Mucosa of rectum (tissue), 2 donors: ENCODE results near the gene TH.

Experiments
- H3K27ac ChIP-seq, 2 donors: one replicate each; pipeline ENCODE4 v1.7.0; 2013; ENCODE audit warnings: inconsistent platforms in 2 of 2, low read depth in 2 of 2, low read length in 2 of 2
- H3K27me3 ChIP-seq, 2 donors: one replicate each; pipeline ENCODE4 v1.7.0; 2013; ENCODE audit warnings: low read length in 2 of 2; ENCODE audit not compliant: control insufficient read depth in 2 of 2, insufficient read depth in 2 of 2
- H3K36me3 ChIP-seq, 2 donors: one replicate each; pipeline ENCODE4 v1.7.0; 2013; ENCODE audit warnings: low read length in 2 of 2; ENCODE audit not compliant: control insufficient read depth in 2 of 2, insufficient read depth in 2 of 2
- H3K4me1 ChIP-seq, 2 donors: one replicate each; pipeline ENCODE4 v1.7.0; 2013; ENCODE audit warnings: low read length in 2 of 2, mild to moderate bottlenecking in 1 of 2; ENCODE audit not compliant: control insufficient read depth in 2 of 2, insufficient read depth in 2 of 2
- H3K4me3 ChIP-seq, 2 donors: one replicate each; pipeline ENCODE4 v1.7.0; 2013; ENCODE audit warnings: low read length in 2 of 2
- H3K9ac ChIP-seq, 2 donors: one replicate each; pipeline ENCODE4 v1.7.0; 2013; ENCODE audit warnings: low read length in 2 of 2, low read depth in 1 of 2, mild to moderate bottlenecking in 1 of 2
- H3K9me3 ChIP-seq, 2 donors: one replicate each; pipeline ENCODE4 v1.7.0; 2013; ENCODE audit warnings: low read length in 2 of 2; ENCODE audit not compliant: control insufficient read depth in 2 of 2
- donor health status: healthy.
- donor health status: Normal muscosa, but diverticular disease.

The TH gene

GRCh38 chr11:2167141-2168045 is 4.2 kb downstream of the TH start:
- no peaks in the 10 kb centered on the region for H3K27me3 ChIP-seq
- H3K9ac ChIP-seq: no peak overlapping the region
- no peak overlapping the region for H3K4me3 ChIP-seq
- H3K36me3 ChIP-seq: no peaks in the 10 kb centered on the region
- peaks cover 0 to 2% of the 10 kb centered on the region in 2 donors for H3K4me1 ChIP-seq
- H3K9me3 ChIP-seq: no peaks in the 10 kb centered on the region
- H3K27ac ChIP-seq: no peak overlapping the region

- Histone ChIP-seq H3K27me3 (no peaks in the 10 kb centered on the region), H3K27ac (no peak overlapping the region), H3K9ac (no peak overlapping the region), H3K4me1 (peaks cover 0 to 2% of the 10 kb centered on the region in 2 donors), H3K9me3 (no peaks in the 10 kb centered on the region), H3K36me3 (no peaks in the 10 kb centered on the region), H3K4me3 (no peak overlapping the region)
Measured at GRCh38 chr11:2166091-2166851, 5.3 kb downstream of the TH start.

- Histone ChIP-seq H3K9me3 (no peaks in the 10 kb centered on the region), H3K36me3 (no peaks in the 10 kb centered on the region), H3K27me3 (no peaks in the 10 kb centered on the region), H3K4me1 (peaks cover 0 to 2% of the 10 kb centered on the region in 2 donors), H3K27ac (no peak overlapping the region), H3K9ac (no peak overlapping the region), H3K4me3 (no peak overlapping the region)
Measured at GRCh38 chr11:2165571-2165970, 6.0 kb downstream of the TH start.

GRCh38 chr11:2164861-2165555 is 6.6 kb downstream of the TH start:
- H3K9me3 ChIP-seq: no peaks in the 10 kb centered on the region
- peaks cover 0 to 2% of the 10 kb centered on the region in 2 donors for H3K4me1 ChIP-seq
- no peak overlapping the region for H3K9ac ChIP-seq
- H3K27me3 ChIP-seq: no peaks in the 10 kb centered on the region
- H3K36me3 ChIP-seq: no peaks in the 10 kb centered on the region
- no peak overlapping the region for H3K27ac ChIP-seq
- H3K4me3 ChIP-seq: no peak overlapping the region

GRCh38 chr11:2164081-2164480 is 7.5 kb downstream of the TH start:
- Histone ChIP-seq H3K9ac (no peak overlapping the region), H3K36me3 (no peaks in the 10 kb centered on the region), H3K4me1 (peaks cover 0 to 2% of the 10 kb centered on the region in 2 donors), H3K9me3 (no peaks in the 10 kb centered on the region), H3K27me3 (no peaks in the 10 kb centered on the region), H3K4me3 (no peak overlapping the region), H3K27ac (no peak overlapping the region)

GRCh38 chr11:2163428-2163978 is 8.1 kb downstream of the TH start:
- Histone ChIP-seq H3K27ac (no peak overlapping the region), H3K36me3 (no peaks in the 10 kb centered on the region), H3K9ac (no peak overlapping the region), H3K4me1 (peaks cover 0 to 2% of the 10 kb centered on the region in 2 donors), H3K9me3 (no peaks in the 10 kb centered on the region), H3K27me3 (no peaks in the 10 kb centered on the region), H3K4me3 (no peak overlapping the region)

- H3K4me3 ChIP-seq: no peak within 1 kb of the TSS
- H3K9me3 ChIP-seq: no peaks in the 10 kb centered on the region
- no peaks in the 10 kb centered on the region for H3K27me3 ChIP-seq
- H3K4me1 ChIP-seq: no peaks in the 10 kb centered on the region
- H3K27ac ChIP-seq: no peak within 1 kb of the TSS
- no peak within 1 kb of the TSS for H3K9ac ChIP-seq
- no peaks in the 10 kb centered on the region for H3K36me3 ChIP-seq
Measured at GRCh38 chr11:2160736-2161259, 10.8 kb downstream of the TH start, which contains the start of gene INS. INS (minus strand) TSS chr11:2161209; CDS start chr11:2160971, 238 bp downstream.

GRCh38 chr11:2159536-2160413 is 11.8 kb downstream of the TH start:
- Histone ChIP-seq H3K4me1 (no peaks in the 10 kb centered on the region), H3K9me3 (no peaks in the 10 kb centered on the region), H3K27me3 (no peaks in the 10 kb centered on the region), H3K9ac (no peak overlapping the region), H3K4me3 (no peak overlapping the region), H3K27ac (no peak overlapping the region), H3K36me3 (no peaks in the 10 kb centered on the region)

- no peaks in the 10 kb centered on the region for H3K9me3 ChIP-seq
- H3K4me3 ChIP-seq: no peak overlapping the region
- no peak overlapping the region for H3K9ac ChIP-seq
- no peaks in the 10 kb centered on the region for H3K4me1 ChIP-seq
- no peaks in the 10 kb centered on the region for H3K36me3 ChIP-seq
- no peaks in the 10 kb centered on the region for H3K27me3 ChIP-seq
- no peak overlapping the region for H3K27ac ChIP-seq
Measured at GRCh38 chr11:2158966-2159365, 12.6 kb downstream of the TH start.
